K562 (cell line): Measurements from ENCODE around the gene CRADD. TPM values are rescaled to one million over a fixed set of nuclear protein-coding genes. Genes with fewer than 3 reads are reported as not detected.

ENCODE experiments used
- ARID2 ChIP-seq: fragments of 450-650 bp; IDR thresholded peaks from 2 replicates; pipeline ENCODE4 v1.6.1; 2017; ENCODE audit warnings: antibody characterized with exemption, mild to moderate bottlenecking
- CBFB ChIP-seq: sonication (generic); formaldehyde crosslinking; IDR thresholded peaks from 2 replicates; pipeline ENCODE4 v1.4.0; 2020; ENCODE audit warnings: mild to moderate bottlenecking, missing genetic modification reagents
- CBX2 ChIP-seq: fragments of 200-600 bp; sonication (generic); IDR thresholded peaks from one replicate; pipeline ENCODE4 v1.6.1; 2012; ENCODE audit warnings: mild to moderate bottlenecking, low read length, inconsistent platforms; ENCODE audit not compliant: insufficient read depth, poor library complexity, severe bottlenecking
- DDX20 ChIP-seq: fragments of 450-650 bp; IDR thresholded peaks from 2 replicates; pipeline ENCODE4 v1.6.1; 2016; ENCODE audit warnings: missing genetic modification characterization, low read depth, mild to moderate bottlenecking, missing compliant biosample characterization, moderate library complexity
- ESRRB ChIP-seq: fragments of 250-450 bp; sonication (Bioruptor Pico); IDR thresholded peaks from 2 replicates; pipeline ENCODE4 v1.5.0; 2020; ENCODE audit warnings: mild to moderate bottlenecking, moderate library complexity, borderline replicate concordance
- ETV5 ChIP-seq: sonication (generic); formaldehyde crosslinking; IDR thresholded peaks from 2 replicates; pipeline ENCODE4 v1.4.0; 2020; ENCODE audit warnings: low read depth, mild to moderate bottlenecking, missing genetic modification reagents
- FOXJ3 ChIP-seq: sonication (generic); formaldehyde crosslinking; IDR thresholded peaks from 2 replicates; pipeline ENCODE4 v1.4.0; 2020; ENCODE audit warnings: mild to moderate bottlenecking, missing genetic modification reagents
- KLF6 ChIP-seq: fragments of 250-450 bp; sonication (Bioruptor Pico); IDR thresholded peaks from 2 replicates; pipeline ENCODE4 v1.4.0; 2020; ENCODE audit warnings: mild to moderate bottlenecking, moderate library complexity, borderline replicate concordance
- MTA1 ChIP-seq: fragments of 450-650 bp; IDR thresholded peaks from 2 replicates; pipeline ENCODE4 v1.6.1; 2017; ENCODE audit warnings: borderline replicate concordance
- RBM15 ChIP-seq: fragments of 200-400 bp; formaldehyde crosslinking; IDR thresholded peaks from 2 replicates; pipeline ENCODE4 v1.6.1; 2018; ENCODE audit warnings: mild to moderate bottlenecking, low read length, moderate library complexity; ENCODE audit not compliant: insufficient read depth
- RNF2 ChIP-seq: sonication (generic); IDR thresholded peaks from 2 replicates; pipeline ENCODE4 v1.6.1; 2016
- WHSC1 ChIP-seq: IDR thresholded peaks from one replicate; pipeline ENCODE4 v1.6.1; 2012; ENCODE audit warnings: low read length, control low read depth, inconsistent platforms
- ZNF347 ChIP-seq: fragments of 450-650 bp; formaldehyde crosslinking; IDR thresholded peaks from 2 replicates; pipeline ENCODE4 v1.4.0; 2020; ENCODE audit warnings: low read depth, mild to moderate bottlenecking, moderate library complexity
- ZNF354B ChIP-seq: fragments of 250-450 bp; sonication (Bioruptor Pico); IDR thresholded peaks from 2 replicates; pipeline ENCODE4 v1.4.0; 2020
- ZNF75A ChIP-seq: fragments of 450-650 bp; formaldehyde crosslinking; IDR thresholded peaks from 2 replicates; pipeline ENCODE4 v1.4.0; 2020; ENCODE audit warnings: mild to moderate bottlenecking
- ZNF77 ChIP-seq: fragments of 250-450 bp; sonication (Bioruptor Pico); IDR thresholded peaks from 2 replicates; pipeline ENCODE4 v1.5.0; 2020
- polyA plus RNA-seq, 8 experiments: library from polyadenylated mRNA; depleted of rRNA in 4 of 8; stranded (reverse) in 5 of 8; unstranded in 3 of 8; fragments of >200 nt; fragmentation: Nextera tagmentation in 2 of 8; fragmentation: Illumina TruSeq in 1 of 8; extraction: Ambion mirVana in 2 of 8; extraction: Trizol in 1 of 8; gene quantifications; 2 replicates each; pipeline versions ENCODE4 v1.2.1 to v1.2.3, GENCODE V29; 2011 to 2014; ENCODE audit warnings: inconsistent platforms in 1 of 8, missing spikeins in 1 of 8
- total RNA-seq, 7 experiments: library from RNA; depleted of rRNA in 6 of 7; stranded (reverse); fragments of >200 nt in 6 of 7; fragmentation: Illumina TruSeq in 2 of 7; extraction: Trizol in 2 of 7; gene quantifications; 2 replicates each; pipeline versions ENCODE4 v1.2.1 to v1.2.3, GENCODE V29; 2011 to 2021; ENCODE audit warnings: low replicate concordance in 1 of 7
- TF ChIP-seq, protein P1 (sequence below): IDR thresholded peaks from 2 replicates; pipeline ENCODE4 v1.6.1; 2011; ENCODE audit not compliant: insufficient read length; ENCODE audit errors: extremely low read depth
- TF ChIP-seq, protein P2 (sequence below): fragments of 250-450 bp; sonication (Bioruptor Pico); IDR thresholded peaks from 2 replicates; pipeline ENCODE4 v1.6.1; 2021; ENCODE audit warnings: mild to moderate bottlenecking
- TF ChIP-seq, protein P3 (sequence below): fragments of 250-450 bp; sonication (Bioruptor Pico); IDR thresholded peaks from 2 replicates; pipeline ENCODE4 v1.5.0; 2022; ENCODE audit warnings: mild to moderate bottlenecking
- TF ChIP-seq, protein P4 (sequence below): sonication (generic); formaldehyde crosslinking; IDR thresholded peaks from 2 replicates; pipeline ENCODE4 v1.8.1; 2023; ENCODE audit warnings: missing genetic modification reagents, mild to moderate bottlenecking, borderline replicate concordance

The CRADD gene
- total and polyA plus RNA-seq, 9 of the 15 experiments (the other 6 are each of a cell fraction or from before 2014, with no cell fraction given): 20.5 to 41.1 (median 25.9) TPM

DNA sequence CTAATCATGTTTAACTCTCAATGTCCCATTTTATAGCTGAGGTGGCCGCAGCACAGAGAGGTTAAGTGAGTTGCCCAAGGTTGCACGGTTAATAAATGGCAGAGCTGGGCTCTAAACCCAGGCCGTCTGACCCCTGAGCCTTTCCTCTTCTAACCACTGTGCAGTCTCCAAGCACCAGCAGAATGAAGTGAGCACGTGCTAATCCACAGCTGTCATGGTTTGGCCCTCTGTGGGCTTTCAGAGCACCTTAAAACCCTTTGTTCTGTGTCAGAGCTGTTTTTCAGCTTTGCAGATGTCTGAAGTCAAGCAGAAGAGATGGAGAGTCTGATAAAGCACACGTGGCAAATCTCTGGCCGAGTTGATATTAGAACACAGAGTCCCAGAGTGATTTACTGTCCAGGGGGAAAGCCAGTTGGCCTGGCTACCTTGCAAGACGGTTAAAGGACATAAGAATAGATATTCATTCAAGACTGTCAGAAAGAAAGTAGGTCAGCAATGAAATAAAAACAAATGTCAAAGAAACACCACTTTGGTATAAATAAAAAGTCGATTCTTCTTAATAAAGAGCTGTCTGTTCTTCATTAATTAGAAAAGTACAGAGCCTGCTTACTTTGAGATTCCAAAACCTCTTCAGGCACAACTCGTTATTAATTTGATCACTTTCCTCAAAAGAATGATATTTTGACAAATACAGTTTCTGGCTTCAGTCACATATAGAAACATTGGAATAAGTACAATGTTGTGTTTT is 107.3 kb downstream of the CRADD start (continued):
- peak; percentile 58; the same call in 1 of the 2 replicates for TF ChIP-seq MTA1
- TF ChIP-seq, protein P1, sequence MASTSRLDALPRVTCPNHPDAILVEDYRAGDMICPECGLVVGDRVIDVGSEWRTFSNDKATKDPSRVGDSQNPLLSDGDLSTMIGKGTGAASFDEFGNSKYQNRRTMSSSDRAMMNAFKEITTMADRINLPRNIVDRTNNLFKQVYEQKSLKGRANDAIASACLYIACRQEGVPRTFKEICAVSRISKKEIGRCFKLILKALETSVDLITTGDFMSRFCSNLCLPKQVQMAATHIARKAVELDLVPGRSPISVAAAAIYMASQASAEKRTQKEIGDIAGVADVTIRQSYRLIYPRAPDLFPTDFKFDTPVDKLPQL: no peak
- peak; percentile 42; the same call in 1 of the 2 replicates for TF ChIP-seq CBFB
- TF ChIP-seq ETV5 (CRISPR knock-in tag): no peak
- no peak for TF ChIP-seq ZNF77
- TF ChIP-seq RNF2: 0 out of 2 replicates have a peak, but pooled peaks have one; percentile 33
- TF ChIP-seq ARID2: no peak
- TF ChIP-seq, protein P2, sequence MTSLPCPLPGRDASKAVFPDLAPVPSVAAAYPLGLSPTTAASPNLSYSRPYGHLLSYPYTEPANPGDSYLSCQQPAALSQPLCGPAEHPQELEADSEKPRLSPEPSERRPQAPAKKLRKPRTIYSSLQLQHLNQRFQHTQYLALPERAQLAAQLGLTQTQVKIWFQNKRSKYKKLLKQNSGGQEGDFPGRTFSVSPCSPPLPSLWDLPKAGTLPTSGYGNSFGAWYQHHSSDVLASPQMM (CRISPR knock-in tag): no peak
- TF ChIP-seq ZNF354B (CRISPR knock-in tag): no peak
- no peak for TF ChIP-seq WHSC1
- no peak for TF ChIP-seq ZNF75A (CRISPR knock-in tag)
- TF ChIP-seq FOXJ3 (CRISPR knock-in tag): no peak
- no peak for TF ChIP-seq RBM15
- no peak for TF ChIP-seq KLF6 (CRISPR knock-in tag)
- TF ChIP-seq, protein P3, sequence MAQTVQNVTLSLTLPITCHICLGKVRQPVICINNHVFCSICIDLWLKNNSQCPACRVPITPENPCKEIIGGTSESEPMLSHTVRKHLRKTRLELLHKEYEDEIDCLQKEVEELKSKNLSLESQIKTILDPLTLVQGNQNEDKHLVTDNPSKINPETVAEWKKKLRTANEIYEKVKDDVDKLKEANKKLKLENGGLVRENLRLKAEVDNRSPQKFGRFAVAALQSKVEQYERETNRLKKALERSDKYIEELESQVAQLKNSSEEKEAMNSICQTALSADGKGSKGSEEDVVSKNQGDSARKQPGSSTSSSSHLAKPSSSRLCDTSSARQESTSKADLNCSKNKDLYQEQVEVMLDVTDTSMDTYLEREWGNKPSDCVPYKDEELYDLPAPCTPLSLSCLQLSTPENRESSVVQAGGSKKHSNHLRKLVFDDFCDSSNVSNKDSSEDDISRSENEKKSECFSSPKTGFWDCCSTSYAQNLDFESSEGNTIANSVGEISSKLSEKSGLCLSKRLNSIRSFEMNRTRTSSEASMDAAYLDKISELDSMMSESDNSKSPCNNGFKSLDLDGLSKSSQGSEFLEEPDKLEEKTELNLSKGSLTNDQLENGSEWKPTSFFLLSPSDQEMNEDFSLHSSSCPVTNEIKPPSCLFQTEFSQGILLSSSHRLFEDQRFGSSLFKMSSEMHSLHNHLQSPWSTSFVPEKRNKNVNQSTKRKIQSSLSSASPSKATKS (CRISPR knock-in tag): no peak
- TF ChIP-seq ZNF347 (CRISPR knock-in tag): no peak
- no peak for TF ChIP-seq DDX20 (tag)
- no peak for TF ChIP-seq ESRRB (CRISPR knock-in tag)
- TF ChIP-seq, protein P4, sequence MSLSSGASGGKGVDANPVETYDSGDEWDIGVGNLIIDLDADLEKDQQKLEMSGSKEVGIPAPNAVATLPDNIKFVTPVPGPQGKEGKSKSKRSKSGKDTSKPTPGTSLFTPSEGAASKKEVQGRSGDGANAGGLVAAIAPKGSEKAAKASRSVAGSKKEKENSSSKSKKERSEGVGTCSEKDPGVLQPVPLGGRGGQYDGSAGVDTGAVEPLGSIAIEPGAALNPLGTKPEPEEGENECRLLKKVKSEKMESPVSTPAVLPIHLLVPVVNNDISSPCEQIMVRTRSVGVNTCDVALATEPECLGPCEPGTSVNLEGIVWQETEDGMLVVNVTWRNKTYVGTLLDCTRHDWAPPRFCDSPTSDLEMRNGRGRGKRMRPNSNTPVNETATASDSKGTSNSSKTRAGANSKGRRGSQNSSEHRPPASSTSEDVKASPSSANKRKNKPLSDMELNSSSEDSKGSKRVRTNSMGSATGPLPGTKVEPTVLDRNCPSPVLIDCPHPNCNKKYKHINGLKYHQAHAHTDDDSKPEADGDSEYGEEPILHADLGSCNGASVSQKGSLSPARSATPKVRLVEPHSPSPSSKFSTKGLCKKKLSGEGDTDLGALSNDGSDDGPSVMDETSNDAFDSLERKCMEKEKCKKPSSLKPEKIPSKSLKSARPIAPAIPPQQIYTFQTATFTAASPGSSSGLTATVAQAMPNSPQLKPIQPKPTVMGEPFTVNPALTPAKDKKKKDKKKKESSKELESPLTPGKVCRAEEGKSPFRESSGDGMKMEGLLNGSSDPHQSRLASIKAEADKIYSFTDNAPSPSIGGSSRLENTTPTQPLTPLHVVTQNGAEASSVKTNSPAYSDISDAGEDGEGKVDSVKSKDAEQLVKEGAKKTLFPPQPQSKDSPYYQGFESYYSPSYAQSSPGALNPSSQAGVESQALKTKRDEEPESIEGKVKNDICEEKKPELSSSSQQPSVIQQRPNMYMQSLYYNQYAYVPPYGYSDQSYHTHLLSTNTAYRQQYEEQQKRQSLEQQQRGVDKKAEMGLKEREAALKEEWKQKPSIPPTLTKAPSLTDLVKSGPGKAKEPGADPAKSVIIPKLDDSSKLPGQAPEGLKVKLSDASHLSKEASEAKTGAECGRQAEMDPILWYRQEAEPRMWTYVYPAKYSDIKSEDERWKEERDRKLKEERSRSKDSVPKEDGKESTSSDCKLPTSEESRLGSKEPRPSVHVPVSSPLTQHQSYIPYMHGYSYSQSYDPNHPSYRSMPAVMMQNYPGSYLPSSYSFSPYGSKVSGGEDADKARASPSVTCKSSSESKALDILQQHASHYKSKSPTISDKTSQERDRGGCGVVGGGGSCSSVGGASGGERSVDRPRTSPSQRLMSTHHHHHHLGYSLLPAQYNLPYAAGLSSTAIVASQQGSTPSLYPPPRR (CRISPR knock-in tag): no peak
- TF ChIP-seq CBX2: no peak
